HEK293T (cell line): ENCODE measurements around the gene P2RX2.

Experiments
- FOXM1 ChIP-seq: fragments of 450-650 bp; IDR thresholded peaks from 2 replicates; pipeline ENCODE4 v1.6.1; 2017; ENCODE audit warnings: mild to moderate bottlenecking, borderline replicate concordance
- TARDBP ChIP-seq: fragments of 450-650 bp; IDR thresholded peaks from 2 replicates; pipeline ENCODE4 v1.6.1; 2016

- no peak for TF ChIP-seq TARDBP
- TF ChIP-seq FOXM1, result no peak
These were observed 47.5 kb upstream of the P2RX2 start for GRCh38 chr12:132571051-132571450.
